HFFc6 (cell line): ENCODE data around the gene GPHA2. TPM values are rescaled to one million over a fixed set of nuclear protein-coding genes. Genes with fewer than 3 reads are reported as not detected.

Source experiments
- DNase-seq: peaks from one replicate; pipeline ENCODE4 v3.0.0-alpha.2; 2018
- H3K27ac Mint-ChIP-seq: 2 replicates; pipeline ENCODE4 v1.8.0; 2020; ENCODE audit warnings: mild to moderate bottlenecking, mixed read lengths
- H3K27me3 Mint-ChIP-seq: 2 replicates; pipeline ENCODE4 v1.8.0; 2021; ENCODE audit warnings: mild to moderate bottlenecking, moderate library complexity, mixed read lengths; ENCODE audit not compliant: insufficient read depth
- H3K36me3 Mint-ChIP-seq: 2 replicates; pipeline ENCODE4 v1.8.0; 2021; ENCODE audit warnings: low read depth, mixed read lengths
- H3K4me1 Mint-ChIP-seq: 2 replicates; pipeline ENCODE4 v1.8.0; 2020; ENCODE audit warnings: low read depth, mixed read lengths
- H3K4me3 Mint-ChIP-seq: 2 replicates; pipeline ENCODE4 v1.8.0; 2020; ENCODE audit warnings: mild to moderate bottlenecking, moderate library complexity, mixed read lengths
- H3K9me3 Mint-ChIP-seq: 2 replicates; pipeline ENCODE4 v1.8.0; 2020; ENCODE audit warnings: mild to moderate bottlenecking, mixed read lengths
- total RNA-seq, 6 experiments: library from RNA; stranded (reverse); fragmentation: NEBNext Ultra II Directional; extraction: Animal tissue kit (Norgen Biotek cat#: 25700); gene quantifications; 2 replicates in 1 of 6; 3 replicates in 5 of 6; pipeline ENCODE4 v1.2.3, GENCODE V29; 2021
- TF ChIP-seq, protein P1 (sequence below): fragments of 200-600 bp; sonication (generic); IDR thresholded peaks from 2 replicates; pipeline ENCODE4 v1.5.0; 2021; ENCODE audit warnings: antibody characterized with exemption, mild to moderate bottlenecking

The GPHA2 gene
- total RNA-seq, 6 experiments from 2014 or later, result not detected

- no peaks in the 10 kb centered on the region for H3K9me3 Mint-ChIP-seq
- DNase-seq, result no peak
- TF ChIP-seq, protein P1, sequence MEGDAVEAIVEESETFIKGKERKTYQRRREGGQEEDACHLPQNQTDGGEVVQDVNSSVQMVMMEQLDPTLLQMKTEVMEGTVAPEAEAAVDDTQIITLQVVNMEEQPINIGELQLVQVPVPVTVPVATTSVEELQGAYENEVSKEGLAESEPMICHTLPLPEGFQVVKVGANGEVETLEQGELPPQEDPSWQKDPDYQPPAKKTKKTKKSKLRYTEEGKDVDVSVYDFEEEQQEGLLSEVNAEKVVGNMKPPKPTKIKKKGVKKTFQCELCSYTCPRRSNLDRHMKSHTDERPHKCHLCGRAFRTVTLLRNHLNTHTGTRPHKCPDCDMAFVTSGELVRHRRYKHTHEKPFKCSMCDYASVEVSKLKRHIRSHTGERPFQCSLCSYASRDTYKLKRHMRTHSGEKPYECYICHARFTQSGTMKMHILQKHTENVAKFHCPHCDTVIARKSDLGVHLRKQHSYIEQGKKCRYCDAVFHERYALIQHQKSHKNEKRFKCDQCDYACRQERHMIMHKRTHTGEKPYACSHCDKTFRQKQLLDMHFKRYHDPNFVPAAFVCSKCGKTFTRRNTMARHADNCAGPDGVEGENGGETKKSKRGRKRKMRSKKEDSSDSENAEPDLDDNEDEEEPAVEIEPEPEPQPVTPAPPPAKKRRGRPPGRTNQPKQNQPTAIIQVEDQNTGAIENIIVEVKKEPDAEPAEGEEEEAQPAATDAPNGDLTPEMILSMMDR, result no peak
- H3K27me3 Mint-ChIP-seq, result peaks cover 2% of the 10 kb centered on the region; the same call in 1 of the 2 replicates
- no peaks in the 10 kb centered on the region for H3K4me1 Mint-ChIP-seq
- peaks cover 7% of the 10 kb centered on the region for H3K36me3 Mint-ChIP-seq
- no peak overlapping the region for H3K4me3 Mint-ChIP-seq
- no peak overlapping the region for H3K27ac Mint-ChIP-seq
Measured at GRCh38 chr11:64902102-64902900, 33.4 kb downstream of the GPHA2 start.

- TF ChIP-seq, protein P1, result no peak
- H3K4me1 Mint-ChIP-seq, result no peaks in the 10 kb centered on the region
- H3K4me3 Mint-ChIP-seq, result no peak overlapping the region
- H3K36me3 Mint-ChIP-seq, result peaks cover 7% of the 10 kb centered on the region
- H3K27ac Mint-ChIP-seq, result no peak overlapping the region
- no peaks in the 10 kb centered on the region for H3K9me3 Mint-ChIP-seq
- peaks cover 2% of the 10 kb centered on the region; the same call in 1 of the 2 replicates for H3K27me3 Mint-ChIP-seq
- no peak for DNase-seq
Measured at GRCh38 chr11:64900774-64901173, 34.9 kb downstream of the GPHA2 start.

- H3K36me3 Mint-ChIP-seq, result peaks cover 7% of the 10 kb centered on the region
- TF ChIP-seq, protein P1, result no peak
- H3K27me3 Mint-ChIP-seq, result peaks cover 2% of the 10 kb centered on the region; the same call in 1 of the 2 replicates
- no peak overlapping the region for H3K4me3 Mint-ChIP-seq
- H3K27ac Mint-ChIP-seq, result no peak overlapping the region
- no peak for DNase-seq
- H3K9me3 Mint-ChIP-seq, result no peaks in the 10 kb centered on the region
- no peaks in the 10 kb centered on the region for H3K4me1 Mint-ChIP-seq
Measured at GRCh38 chr11:64900263-64900678, 35.4 kb downstream of the GPHA2 start.

GRCh38 chr11:64898541-64898940 is 37.2 kb downstream of the GPHA2 start:
- Mint-ChIP-seq H3K4me1 (no peaks in the 10 kb centered on the region), H3K4me3 (no peak overlapping the region), H3K27me3 (peaks cover 2% of the 10 kb centered on the region; the same call in 1 of the 2 replicates), H3K36me3 (peaks cover 7% of the 10 kb centered on the region), H3K9me3 (no peaks in the 10 kb centered on the region), H3K27ac (no peak overlapping the region)
- TF ChIP-seq, protein P1, result no peak
- DNase-seq, result no peak

- no peaks in the 10 kb centered on the region for H3K9me3 Mint-ChIP-seq
- DNase-seq, result no peak
- H3K27me3 Mint-ChIP-seq, result peaks cover 2% of the 10 kb centered on the region; the same call in 1 of the 2 replicates
- H3K27ac Mint-ChIP-seq, result no peak overlapping the region
- TF ChIP-seq, protein P1, result no peak
- H3K4me1 Mint-ChIP-seq, result no peaks in the 10 kb centered on the region
- H3K36me3 Mint-ChIP-seq, result peaks cover 7% of the 10 kb centered on the region
- H3K4me3 Mint-ChIP-seq, result no peak overlapping the region
Measured at GRCh38 chr11:64898076-64898445, 37.6 kb downstream of the GPHA2 start.
